ENCODE data around the gene SLC7A5. TPM values are rescaled to one million over a fixed set of nuclear protein-coding genes. Genes with fewer than 3 reads are reported as not detected.
A peak's percentile ranks its signal among the peaks of the same experiment; 100 is the strongest.

SLC7A5 gene
- total and polyA plus RNA-seq, 2 of the 13 experiments (the other 11 are each of a cell fraction or from before 2014, with no cell fraction given) = 79.6 to 155 TPM

- in situ Hi-C loops (cut with HindIII; ENCODE audit: extremely low pct_ligation_motif_present, low pct_unique_long_range_greater_than_20kb) = loop anchor here (5.0 to 25.0 kb wide), 2 partner anchors 72 to 462 kb away; partner anchors contain the start of genes FBXO31 and MAP1LC3B
- Histone ChIP-seq H3K4me2 (ENCODE audit: low read depth, low read length) (0 out of 2 replicates have a peak overlapping the region, but pooled peaks have one; percentile 73), H3K27me3 (ENCODE audit: control insufficient read depth in 1 of 2, insufficient read depth in 2 of 2, low read length in 2 of 2) (no peaks in the 10 kb centered on the region), H3K4me3 (replicated peaks in 1 of 3; ENCODE audit: insufficient read depth in 1 of 3, low read depth in 2 of 3, low read length in 3 of 3) (no peak overlapping the region), H2AFZ (ENCODE audit: low read length) (no peak overlapping the region), H3K9ac (ENCODE audit: insufficient read depth, low read depth, low read length) (peak overlapping the region; percentile 79), H3K9me3 (ENCODE audit: low read length) (no peaks in the 10 kb centered on the region), H3K36me3 (replicated peaks in 1 of 2; ENCODE audit: control insufficient read depth in 1 of 2, insufficient read depth in 2 of 2, low read length in 2 of 2) (peaks cover 34 to 57% of the 10 kb centered on the region in 2 experiments), H3K27ac (ENCODE audit: extremely low read length, insufficient read depth, low read length) (peak overlapping the region; percentile 98), H3K4me1 (ENCODE audit: insufficient read depth, low read length) (peaks cover 99% of the 10 kb centered on the region), H3K79me2 (ENCODE audit: insufficient read depth, low read length) (peaks cover 80% of the 10 kb centered on the region), H4K20me1 (ENCODE audit: insufficient read depth, low read length) (no peaks in the 10 kb centered on the region; the same call in 1 of the 2 replicates)
- 88% methylated on average over 12 of the region's 16 CpGs for WGBS (ENCODE audit: low lambda C conversion rate)
- no TSS peak for BruUV-seq (replicated peaks)
- ChIA-PET CTCF (ENCODE audit: low intra/inter-chr PET ratio, low total read pairs) (interaction anchor here (1.5 to 5.4 kb wide), 3 partner anchors 17 to 71 kb away, joined by 8 to 47 read pairs (median 38); no protein-coding TSS in a partner anchor), POLR2A (interaction anchor here (0.8 to 9.4 kb wide), 14 partner anchors 8 to 87 kb away, joined by 3 to 399 read pairs (median 7); partner anchors contain the start of genes CA5A, KLHDC4 and SLC7A5)
- intact Hi-C loops (cut with micrococcal nuclease; ENCODE audit: unreplicated experiment) = loop anchor here (1.0 to 10.0 kb wide), 4 partner anchors 22 to 465 kb away; partner anchors contain the start of gene FBXO31
- ATAC-seq (no peak), DNase-seq (ENCODE audit: low spot score) (no peak), FAIRE-seq (no peak)
- TF ChIP-seq ZNF143 (CRISPR knock-in tag; IDR thresholded peaks at IDR 0.05) = no peak
- TF ChIP-seq SP2 (CRISPR knock-in tag; IDR thresholded peaks at IDR 0.05) = peak; percentile 43; the same call in 1 of the 2 replicates
- TF ChIP-seq ZNF598 (CRISPR knock-in tag; IDR thresholded peaks at IDR 0.05; ENCODE audit: borderline replicate concordance) = 0 out of 2 replicates have a peak, but pooled peaks have one; percentile 26
- peak; percentile 36; the same call in 1 of the 2 replicates for TF ChIP-seq AHDC1 (CRISPR knock-in tag; IDR thresholded peaks at IDR 0.05; ENCODE audit: borderline replicate concordance)
- TF ChIP-seq ZNF572 (CRISPR knock-in tag; IDR thresholded peaks at IDR 0.05) = 0 out of 2 replicates have a peak, but pooled peaks have one; percentile 34
- peak; percentile 84 for TF ChIP-seq PRPF4 (IDR thresholded peaks at IDR 0.05; ENCODE audit: low read depth, low read length, poor library complexity, severe bottlenecking)
- peak; percentile 42; the same call in 1 of the 2 replicates for TF ChIP-seq ZNF44 (CRISPR knock-in tag; IDR thresholded peaks at IDR 0.05)
- TF ChIP-seq PCBP1 (IDR thresholded peaks at IDR 0.05; ENCODE audit: borderline replicate concordance, low read depth, low read length) = peak; percentile 15; the same call in 1 of the 2 replicates
- TF ChIP-seq SNAI1 (CRISPR knock-in tag; IDR thresholded peaks at IDR 0.05; ENCODE audit: borderline replicate concordance) = peak; percentile 25; the same call in 1 of the 2 replicates
- TF ChIP-seq GLI4 (CRISPR knock-in tag; IDR thresholded peaks at IDR 0.05; ENCODE audit: borderline replicate concordance) = 0 out of 2 replicates have a peak, but pooled peaks have one; percentile 52
Observed at GRCh38 chr16:87849419-87850008, 19.8 kb downstream of the SLC7A5 start.
